CD8-positive, alpha-beta memory T cell (primary cell): ENCODE results near the gene ZDHHC11. TPM values are rescaled to one million over a fixed set of nuclear protein-coding genes. Genes with fewer than 3 reads are reported as not detected.
"Not testable (repeated sequence)": the region's sequence is repeated elsewhere in the genome, so short reads cannot be mapped to it uniquely, and the experiment has no call there.

ENCODE experiments used
- CTCF ChIA-PET: fragments of 350-600 bp; sonication (Branson Sonifier 250); formaldehyde crosslinking; loops from one replicate; lab custom pipeline; 2021; ENCODE audit warnings: antibody characterized with exemption; lab: Charles Lee
- POLR2A ChIA-PET: fragments of 350-600 bp; sonication (Branson Sonifier 250); formaldehyde crosslinking; loops from one replicate; lab custom pipeline; 2021; ENCODE audit warnings: antibody characterized with exemption; lab: Charles Lee
- DNase-seq, 5 donors: peaks; one replicate each; pipeline versions ENCODE4 v3.0.0 to v3.0.0-alpha.2; 2020 to 2022; ENCODE audit warnings: mixed read lengths in 1 of 5
- H3K27ac ChIP-seq: one replicate; pipeline ENCODE4 v1.7.0; 2013; ENCODE audit warnings: low read depth, mild to moderate bottlenecking, low read length, moderate library complexity
- H3K27me3 ChIP-seq: 2 replicates; pipeline ENCODE4 v1.7.0; 2013; ENCODE audit warnings: low read length, mild to moderate bottlenecking; ENCODE audit not compliant: insufficient read depth, poor library complexity, severe bottlenecking
- H3K36me3 ChIP-seq: 2 replicates; pipeline ENCODE4 v1.7.0; 2013; ENCODE audit warnings: mild to moderate bottlenecking, low read length, moderate library complexity; ENCODE audit not compliant: insufficient read depth
- H3K4me1 ChIP-seq: 2 replicates; pipeline ENCODE4 v1.7.0; 2013; ENCODE audit warnings: mild to moderate bottlenecking, low read length, moderate library complexity; ENCODE audit not compliant: insufficient read depth
- H3K4me3 ChIP-seq: 2 replicates; pipeline ENCODE4 v1.7.0; 2013; ENCODE audit warnings: mild to moderate bottlenecking, low read length
- H3K9me3 ChIP-seq: 2 replicates; pipeline ENCODE4 v1.7.0; 2013; ENCODE audit warnings: mild to moderate bottlenecking, low read length
- H3K27ac Mint-ChIP-seq, 8 donors: one replicate each; pipeline ENCODE4 v1.8.0; 2020 to 2021; ENCODE audit warnings: mixed read lengths in 8 of 8, mild to moderate bottlenecking in 6 of 8, inconsistent platforms in 3 of 8, moderate library complexity in 3 of 8
- H3K27me3 Mint-ChIP-seq, 2 donors: one replicate each; pipeline ENCODE4 v1.8.0; 2020 to 2021; ENCODE audit warnings: mixed read lengths in 2 of 2, mild to moderate bottlenecking in 1 of 2, moderate library complexity in 1 of 2
- H3K36me3 Mint-ChIP-seq, 3 donors: one replicate each; pipeline ENCODE4 v1.8.0; 2020 to 2021; ENCODE audit warnings: mixed read lengths in 3 of 3, inconsistent platforms in 1 of 3, mild to moderate bottlenecking in 1 of 3
- H3K4me1 Mint-ChIP-seq, 3 donors: one replicate each; pipeline ENCODE4 v1.8.0; 2020 to 2021; ENCODE audit warnings: mixed read lengths in 3 of 3, inconsistent platforms in 1 of 3, mild to moderate bottlenecking in 1 of 3
- H3K4me3 Mint-ChIP-seq, 7 donors: one replicate each; pipeline ENCODE4 v1.8.0; 2020 to 2021; ENCODE audit warnings: mixed read lengths in 7 of 7, mild to moderate bottlenecking in 6 of 7, moderate library complexity in 4 of 7, inconsistent platforms in 2 of 7
- H3K9me3 Mint-ChIP-seq, 5 donors: one replicate each; pipeline ENCODE4 v1.8.0; 2020 to 2022; ENCODE audit warnings: mixed read lengths in 5 of 5, mild to moderate bottlenecking in 3 of 5, moderate library complexity in 2 of 5, inconsistent platforms in 1 of 5
- polyA plus RNA-seq: library from polyadenylated mRNA; unstranded; fragments of 300-500 nt; fragmentation: Illumina TruSeq; gene quantifications from one replicate; pipeline ENCODE4 v1.2.3, GENCODE V29; 2021
- total RNA-seq, 2 experiments: library from RNA; stranded (reverse); gene quantifications; one replicate each; pipeline ENCODE4 v1.2.3, GENCODE V29; 2021

ZDHHC11 gene
- total and polyA plus RNA-seq, 3 experiments from 2014 or later: 4.5 to 7.2 TPM; not detected in 1

GRCh38 chr5:835933-836612 is 14.7 kb downstream of the ZDHHC11 start:
- H3K27ac Mint-ChIP-seq, H3K4me3 Mint-ChIP-seq, H3K9me3 ChIP-seq, H3K36me3 Mint-ChIP-seq, H3K4me1 Mint-ChIP-seq, H3K4me1 ChIP-seq, POLR2A ChIA-PET, H3K27ac ChIP-seq, H3K36me3 ChIP-seq, H3K4me3 ChIP-seq, H3K27me3 ChIP-seq, CTCF ChIA-PET, DNase-seq, H3K27me3 Mint-ChIP-seq, H3K9me3 Mint-ChIP-seq: not testable (repeated sequence)

GRCh38 chr5:834013-834412 is 16.8 kb downstream of the ZDHHC11 start:
- POLR2A ChIA-PET, CTCF ChIA-PET, DNase-seq: not testable (repeated sequence)

GRCh38 chr5:828194-828593 is 22.6 kb downstream of the ZDHHC11 start:
- POLR2A ChIA-PET: not testable (repeated sequence)

More at GRCh38 chr5:834013-834412, 16.8 kb downstream of the ZDHHC11 start:
- not testable (repeated sequence) for H3K4me3 ChIP-seq, H3K4me3 Mint-ChIP-seq, H3K9me3 Mint-ChIP-seq, H3K4me1 Mint-ChIP-seq, H3K27ac Mint-ChIP-seq, H3K36me3 Mint-ChIP-seq, H3K36me3 ChIP-seq, H3K27ac ChIP-seq, H3K27me3 Mint-ChIP-seq, H3K9me3 ChIP-seq, H3K4me1 ChIP-seq, H3K27me3 ChIP-seq

GRCh38 chr5:825544-825943 is 25.2 kb downstream of the ZDHHC11 start:
- H3K9me3 Mint-ChIP-seq, H3K27me3 Mint-ChIP-seq, H3K27ac Mint-ChIP-seq, H3K27ac ChIP-seq, H3K4me1 Mint-ChIP-seq, H3K9me3 ChIP-seq, H3K36me3 ChIP-seq, DNase-seq, POLR2A ChIA-PET, H3K4me3 Mint-ChIP-seq, H3K4me1 ChIP-seq, CTCF ChIA-PET, H3K4me3 ChIP-seq, H3K36me3 Mint-ChIP-seq, H3K27me3 ChIP-seq: not testable (repeated sequence)

More at GRCh38 chr5:828194-828593, 22.6 kb downstream of the ZDHHC11 start:
- H3K4me3 ChIP-seq, H3K36me3 ChIP-seq, H3K4me1 Mint-ChIP-seq, H3K27me3 ChIP-seq, H3K36me3 Mint-ChIP-seq, CTCF ChIA-PET, H3K27me3 Mint-ChIP-seq, H3K4me3 Mint-ChIP-seq, H3K4me1 ChIP-seq, H3K9me3 Mint-ChIP-seq, H3K9me3 ChIP-seq, H3K27ac Mint-ChIP-seq, H3K27ac ChIP-seq, DNase-seq: not testable (repeated sequence)

GRCh38 chr5:821504-821903 is 29.3 kb downstream of the ZDHHC11 start:
- Histone ChIP-seq H3K27ac (no peak overlapping the region), H3K9me3 (no peaks in the 10 kb centered on the region), H3K27me3 (no peaks in the 10 kb centered on the region), H3K36me3 (no peaks in the 10 kb centered on the region), H3K4me3 (no peak overlapping the region), H3K4me1 (no peaks in the 10 kb centered on the region)
- no peaks in the 10 kb centered on the region for H3K4me1 Mint-ChIP-seq
- no peak overlapping the region for H3K4me3 Mint-ChIP-seq
- no peak overlapping the region for H3K27ac Mint-ChIP-seq
- POLR2A ChIA-PET: no interaction called here
- CTCF ChIA-PET: no interaction called here
- no peaks in the 10 kb centered on the region for H3K9me3 Mint-ChIP-seq
- H3K27me3 Mint-ChIP-seq: peaks cover 2 to 14% of the 10 kb centered on the region in 2 donors
- H3K36me3 Mint-ChIP-seq: peaks cover 0 to 9% (median 0%) of the 10 kb centered on the region in 3 donors
- DNase-seq: no peak

GRCh38 chr5:820245-820644 is 30.5 kb downstream of the ZDHHC11 start:
- Mint-ChIP-seq H3K27me3 (peaks cover 2 to 16% of the 10 kb centered on the region in 2 donors), H3K4me3 (no peak overlapping the region), H3K9me3 (peaks cover 0 to 5% (median 3%) of the 10 kb centered on the region in 5 donors), H3K27ac (no peak overlapping the region), H3K36me3 (peaks cover 0 to 8% (median 0%) of the 10 kb centered on the region in 3 donors), H3K4me1 (no peaks in the 10 kb centered on the region)
- POLR2A ChIA-PET: no interaction called here
- CTCF ChIA-PET: no interaction called here
- H3K27me3 ChIP-seq: no peaks in the 10 kb centered on the region
- H3K4me1 ChIP-seq: no peaks in the 10 kb centered on the region
- no peaks in the 10 kb centered on the region for H3K36me3 ChIP-seq
- no peaks in the 10 kb centered on the region for H3K9me3 ChIP-seq
- DNase-seq: no peak
- no peak overlapping the region for H3K27ac ChIP-seq
- no peak overlapping the region for H3K4me3 ChIP-seq

- Mint-ChIP-seq H3K4me3 (no peak overlapping the region), H3K9me3 (peaks cover 2 to 11% (median 4%) of the 10 kb centered on the region in 5 donors), H3K27me3 (peaks cover 2 to 10% of the 10 kb centered on the region in 2 donors), H3K27ac (no peak overlapping the region), H3K36me3 (peaks cover 0 to 9% (median 0%) of the 10 kb centered on the region in 3 donors), H3K4me1 (no peaks in the 10 kb centered on the region)
- Histone ChIP-seq H3K4me3 (no peak overlapping the region), H3K36me3 (no peaks in the 10 kb centered on the region), H3K27ac (no peak overlapping the region), H3K27me3 (no peaks in the 10 kb centered on the region), H3K9me3 (no peaks in the 10 kb centered on the region), H3K4me1 (no peaks in the 10 kb centered on the region)
- ChIA-PET POLR2A (no interaction called here), CTCF (no interaction called here)
- no peak for DNase-seq
Measured at GRCh38 chr5:819078-819477, 31.7 kb downstream of the ZDHHC11 start.

- H3K36me3 ChIP-seq: no peaks in the 10 kb centered on the region
- no peaks in the 10 kb centered on the region for H3K27me3 ChIP-seq
- H3K9me3 Mint-ChIP-seq: peaks cover 2 to 11% (median 4%) of the 10 kb centered on the region in 5 donors
- peaks cover 2 to 13% of the 10 kb centered on the region in 2 donors for H3K27me3 Mint-ChIP-seq
- no peaks in the 10 kb centered on the region for H3K4me1 Mint-ChIP-seq
- ChIA-PET CTCF (no interaction called here), POLR2A (no interaction called here)
- H3K27ac Mint-ChIP-seq: no peak overlapping the region
- no peaks in the 10 kb centered on the region for H3K9me3 ChIP-seq
- no peak overlapping the region for H3K4me3 ChIP-seq
- DNase-seq: no peak
- H3K36me3 Mint-ChIP-seq: peaks cover 0 to 3% (median 0%) of the 10 kb centered on the region in 3 donors
- H3K4me3 Mint-ChIP-seq: no peak overlapping the region
- no peak overlapping the region for H3K27ac ChIP-seq
- H3K4me1 ChIP-seq: no peaks in the 10 kb centered on the region
Measured at GRCh38 chr5:816176-816575, 34.6 kb downstream of the ZDHHC11 start.
